GM12878 (cell line): ENCODE data around the gene PMEL. TPM values are rescaled to one million over a fixed set of nuclear protein-coding genes. Genes with fewer than 3 reads are reported as not detected.

Experiments
- ATAC-seq: fragments of 200-7000 bp; cut with Tn5 transposase; 3 replicates; pipeline ENCODE4 v1.9.1; 2020; ENCODE audit warnings: mild to moderate bottlenecking, moderate library complexity
- BruUV-seq: library from RNA; stranded (reverse); fragments of 400-500 nt; replicated peaks from 2 replicates; lab custom pipeline; 2021; lab: Mats Ljungman, UMichigan
- CTCF ChIA-PET: fragments of 300-600 bp; sonication (Branson Sonifier 250); formaldehyde crosslinking; extraction: SDS; loops from one replicate; lab custom pipeline; 2021; ENCODE audit warnings: inconsistent platforms; lab: Yijun Ruan, JAX
- POLR2A ChIA-PET: fragments of 350-600 bp; formaldehyde crosslinking; extraction: SDS; loops from one replicate; lab custom pipeline; 2021; ENCODE audit warnings: inconsistent platforms; lab: Charles Lee
- RAD21 ChIA-PET: fragments of 300-600 bp; sonication (Branson Sonifier 250); formaldehyde crosslinking; loops from one replicate; lab custom pipeline; 2023; ENCODE audit warnings: antibody characterized with exemption; ENCODE audit not compliant: unreplicated experiment; lab: Charles Lee
- SMC1A ChIA-PET: fragments of 300-600 bp; sonication (Branson Sonifier 250); formaldehyde crosslinking; loops from one replicate; lab custom pipeline; 2023; ENCODE audit not compliant: unreplicated experiment, uncharacterized antibody; lab: Charles Lee
- DNase-seq: peaks from one replicate; pipeline ENCODE4 v3.0.0-alpha.2; 2011; ENCODE audit warnings: low read depth, low spot score
- FAIRE-seq: peaks from 3 replicates; lab custom pipeline; 2011; peaks lifted over from hg19 to GRCh38; lab: Jason Lieb, UNC
- H2AFZ ChIP-seq: 2 replicates; pipeline ENCODE4 v1.6.0; 2011; ENCODE audit warnings: low read depth, low read length, control low read depth; ENCODE audit not compliant: control insufficient read depth
- H3K27ac ChIP-seq: 2 replicates; pipeline ENCODE4 v1.5.1; 2011; ENCODE audit warnings: control low read depth; ENCODE audit not compliant: control insufficient read depth, insufficient read depth
- H3K27me3 ChIP-seq, 2 experiments: replicated peaks in 1 of 2; 2 replicates each; pipeline versions ENCODE4 v1.6.0 to v1.6.1; 2011; ENCODE audit warnings: low read length in 1 of 2; ENCODE audit not compliant: control insufficient read depth in 2 of 2, insufficient read depth in 2 of 2
- H3K36me3 ChIP-seq, 2 experiments: 2 replicates each; pipeline ENCODE4 v1.5.1; 2011; ENCODE audit warnings: low read length in 1 of 2; ENCODE audit not compliant: control insufficient read depth in 2 of 2, insufficient read depth in 2 of 2
- H3K4me1 ChIP-seq: 2 replicates; pipeline ENCODE4 v1.6.1; 2011; ENCODE audit warnings: mild to moderate bottlenecking, low read length, moderate library complexity, mixed read lengths; ENCODE audit not compliant: control insufficient read depth, insufficient read depth
- H3K4me2 ChIP-seq: 2 replicates; pipeline ENCODE4 v1.6.0; 2011; ENCODE audit warnings: control low read depth; ENCODE audit not compliant: control insufficient read depth, insufficient read depth
- H3K4me3 ChIP-seq: fragments of 200-600 bp; sonication (generic); 2 replicates; pipeline ENCODE4 v1.5.1; 2016
- H3K79me2 ChIP-seq: 2 replicates; pipeline ENCODE4 v1.6.0; 2011; ENCODE audit warnings: low read length; ENCODE audit not compliant: control insufficient read depth, insufficient read depth
- H3K9ac ChIP-seq: 2 replicates; pipeline ENCODE4 v1.8.0; 2011; ENCODE audit warnings: low read length, control low read depth, mixed read lengths; ENCODE audit not compliant: control insufficient read depth, insufficient read depth
- H3K9me3 ChIP-seq: replicated peaks from 3 replicates; pipeline ENCODE4 v1.5.1; 2011; ENCODE audit warnings: mild to moderate bottlenecking, low read length; ENCODE audit not compliant: control insufficient read depth, insufficient read depth
- H4K20me1 ChIP-seq: 2 replicates; pipeline ENCODE4 v1.6.0; 2011; ENCODE audit not compliant: control insufficient read depth, insufficient read depth
- ATF7 ChIP-seq: fragments of 450-650 bp; IDR thresholded peaks from 2 replicates; pipeline ENCODE4 v1.6.1; 2016; ENCODE audit warnings: low read depth, mild to moderate bottlenecking
- BCLAF1 ChIP-seq: fragments of 450-650 bp; IDR thresholded peaks from 2 replicates; pipeline ENCODE4 v1.6.1; 2017; ENCODE audit warnings: antibody characterized with exemption, mild to moderate bottlenecking, moderate library complexity
- CBX3 ChIP-seq: fragments of 200-600 bp; sonication (generic); IDR thresholded peaks from 2 replicates; pipeline ENCODE4 v1.6.1; 2016; ENCODE audit warnings: low read depth, borderline replicate concordance
- CREM ChIP-seq: IDR thresholded peaks from 2 replicates; pipeline ENCODE4 v1.6.1; 2014; ENCODE audit warnings: antibody characterized with exemption, low read depth
- EGR1 ChIP-seq, 2 experiments: IDR thresholded peaks; 1 replicate in 1 of 2; 2 replicates in 1 of 2; pipeline ENCODE4 v1.6.1; 2011 to 2012; ENCODE audit warnings: low read depth in 2 of 2, low read length in 2 of 2, borderline replicate concordance in 1 of 2, mild to moderate bottlenecking in 1 of 2, moderate library complexity in 1 of 2
- ELK1 ChIP-seq: IDR thresholded peaks from 2 replicates; pipeline ENCODE4 v1.6.1; 2012; ENCODE audit warnings: low read depth, low read length, improper control_type of control experiment
- KDM1A ChIP-seq: fragments of 200-600 bp; sonication (generic); IDR thresholded peaks from 2 replicates; pipeline ENCODE4 v1.6.1; 2016; ENCODE audit warnings: borderline replicate concordance
- KLF5 ChIP-seq: fragments of 450-650 bp; IDR thresholded peaks from 2 replicates; pipeline ENCODE4 v1.6.1; 2014; ENCODE audit warnings: mild to moderate bottlenecking; ENCODE audit not compliant: partially characterized antibody
- PKNOX1 ChIP-seq: fragments of 450-650 bp; IDR thresholded peaks from 2 replicates; pipeline ENCODE4 v1.6.1; 2016; ENCODE audit warnings: mild to moderate bottlenecking
- RAD51 ChIP-seq: fragments of 450-650 bp; IDR thresholded peaks from 2 replicates; pipeline ENCODE4 v1.6.1; 2016; ENCODE audit warnings: moderate library complexity, mild to moderate bottlenecking, inconsistent platforms
- RB1 ChIP-seq: fragments of 450-650 bp; formaldehyde crosslinking; IDR thresholded peaks from 2 replicates; pipeline ENCODE4 v1.6.1; 2017; ENCODE audit warnings: mild to moderate bottlenecking, borderline replicate concordance
- SREBF1 ChIP-seq: IDR thresholded peaks from 2 replicates; pipeline ENCODE4 v1.6.1; 2012; ENCODE audit warnings: mild to moderate bottlenecking, low read length
- SUPT20H ChIP-seq: IDR thresholded peaks from 2 replicates; pipeline ENCODE4 v1.6.1; 2011; ENCODE audit warnings: low read depth, mild to moderate bottlenecking, low read length, moderate library complexity, borderline replicate concordance; ENCODE audit not compliant: control insufficient read depth
- TCF7 ChIP-seq: IDR thresholded peaks from 2 replicates; pipeline ENCODE4 v1.6.1; 2014; ENCODE audit warnings: antibody characterized with exemption, borderline replicate concordance
- ZBTB4 ChIP-seq: fragments of 450-650 bp; formaldehyde crosslinking; IDR thresholded peaks from 2 replicates; pipeline ENCODE4 v1.4.0; 2022; ENCODE audit warnings: mild to moderate bottlenecking, moderate library complexity
- ZNF207 ChIP-seq: fragments of 450-650 bp; IDR thresholded peaks from 2 replicates; pipeline ENCODE4 v1.6.1; 2014; ENCODE audit warnings: antibody characterized with exemption, mild to moderate bottlenecking, borderline replicate concordance
- WGBS: methylation state at CpG from one replicate; pipeline ENCODE4 v1.1.6; 2016; ENCODE audit warnings: low lambda C conversion rate; ENCODE audit not compliant: insufficient replicate concordance, insufficient coverage; ENCODE audit errors: missing lambda C conversion rate; 5-methylcytosine and 5-hydroxymethylcytosine counted together
- in situ Hi-C: fragments of 300-500 bp; cut with MboI; formaldehyde crosslinking; loops from 9 replicates; pipeline ENCODE4 v1.14.3; 2018; ENCODE audit warnings: mixed read lengths
- intact Hi-C: fragments of 100-400 bp; cut with micrococcal nuclease; formaldehyde crosslinking; loops from one replicate; pipeline ENCODE4 v1.14.2; 2022; ENCODE audit not compliant: unreplicated experiment
- polyA plus RNA-seq, 11 experiments: library from polyadenylated mRNA; depleted of rRNA in 4 of 11; unstranded in 6 of 11; stranded (reverse) in 5 of 11; fragments of >200 nt; fragmentation: Nextera tagmentation in 4 of 11; fragmentation: Illumina TruSeq in 1 of 11; extraction: Ambion mirVana in 4 of 11; extraction: Trizol in 1 of 11; gene quantifications; 1 replicate in 1 of 11; 2 replicates in 10 of 11; pipeline versions ENCODE4 v1.2.1 to v1.2.3, GENCODE V29; 2011 to 2016; ENCODE audit warnings: inconsistent platforms in 2 of 11, missing spikeins in 2 of 11, low read depth in 1 of 11
- total RNA-seq, 4 experiments: library from RNA; depleted of rRNA in 3 of 4; stranded (reverse); fragments of >200 nt in 3 of 4; fragmentation: Illumina TruSeq in 1 of 4; extraction: Trizol in 1 of 4; gene quantifications; 2 replicates each; pipeline versions ENCODE4 v1.2.1 to v1.2.3, GENCODE V29; 2013 to 2021

PMEL gene
- total and polyA plus RNA-seq, 10 of the 15 experiments (the other 5 are each of a cell fraction or from before 2014, with no cell fraction given) = 0.32 to 1.6 (median 0.56) TPM

GRCh38 chr12:56010111-56010570 is 44.3 kb upstream of the PMEL start:
- H4K20me1 ChIP-seq = no peaks in the 10 kb centered on the region
- H3K4me3 ChIP-seq = no peak overlapping the region
- ChIA-PET SMC1A (interaction anchor here (0.6 to 2.0 kb wide), 7 partner anchors 13 to 272 kb away, joined by 3 to 6 read pairs (median 4); partner anchors contain the start of gene SUOX), CTCF (interaction anchor here (1.1 to 2.4 kb wide), 4 partner anchors 13 to 272 kb away, joined by 3 to 15 read pairs (median 8); partner anchors contain the start of gene SUOX), RAD21 (interaction anchor here (1.2 to 1.6 kb wide), 2 partner anchors 13 to 19 kb away, joined by 4 to 8 read pairs; partner anchors contain the start of gene SUOX), POLR2A (interaction anchor here (0.7 to 1.6 kb wide), 3 partner anchors 12 to 85 kb away, joined by 3 to 6 read pairs (median 3); partner anchors contain the start of gene SUOX)
- H3K36me3 ChIP-seq = no peaks in the 10 kb centered on the region
- no peak overlapping the region for H3K9ac ChIP-seq
- FAIRE-seq (no peak), DNase-seq (no peak), ATAC-seq (no peak)
- intact Hi-C loops = no loop called here
- H3K4me2 ChIP-seq = no peak overlapping the region
- no peaks in the 10 kb centered on the region for H3K79me2 ChIP-seq
- H3K27ac ChIP-seq = no peak overlapping the region
- in situ Hi-C loops = no loop called here
- H3K9me3 ChIP-seq = no peaks in the 10 kb centered on the region
- no peaks in the 10 kb centered on the region for H3K4me1 ChIP-seq
- no peak overlapping the region for H2AFZ ChIP-seq
- no peaks in the 10 kb centered on the region for H3K27me3 ChIP-seq
- TSS peak; percentile 69 for BruUV-seq
- no peak for TF ChIP-seq CBX3
- no peak for TF ChIP-seq PKNOX1
- no peak for TF ChIP-seq ZNF207
- no peak for TF ChIP-seq RB1
- no peak for TF ChIP-seq SREBF1
- TF ChIP-seq ZBTB4 (CRISPR knock-in tag) = no peak
- no peak for TF ChIP-seq RAD51
- no peak for TF ChIP-seq TCF7
- TF ChIP-seq ELK1 = no peak
- TF ChIP-seq BCLAF1 = no peak
- no peak for TF ChIP-seq EGR1 (IDR thresholded peaks at IDR 0.05; ENCODE audit: borderline replicate concordance in 1 of 2, low read depth in 2 of 2, low read length in 2 of 2)
- TF ChIP-seq CREM = no peak
- TF ChIP-seq KLF5 = no peak
- TF ChIP-seq ATF7 = no peak
- TF ChIP-seq KDM1A = no peak
- TF ChIP-seq SUPT20H = no peak
- WGBS = 52% methylated on average over 2 of the region's 2 CpGs
